Measurements from ENCODE around the gene TUBGCP4. TPM values are rescaled to one million over a fixed set of nuclear protein-coding genes. Genes with fewer than 3 reads are reported as not detected.
"Not testable (repeated sequence)": the region's sequence is repeated elsewhere in the genome, so short reads cannot be mapped to it uniquely, and the experiment has no call there.

TUBGCP4 gene
- total RNA-seq, 2 donors from 2014 or later = 13.5 to 13.8 TPM

- Histone ChIP-seq H3K4me3 (no peak overlapping the region), H3K36me3 (peaks cover 0 to 8% of the 10 kb centered on the region in 2 donors), H3K4me1 (replicated peaks) (no peaks in the 10 kb centered on the region), H3K9me3 (no peaks in the 10 kb centered on the region), H3K27ac (no peak overlapping the region), H3K27me3 (replicated peaks; ENCODE audit: insufficient read depth) (no peaks in the 10 kb centered on the region)
- DNase-seq (ENCODE audit: low spot score) = no peak
- intact Hi-C loops (cut with DNase I) = no loop called here
- 63% methylated on average over 4 of the region's 4 CpGs for WGBS
- TF ChIP-seq POLR2A (IDR thresholded peaks at IDR 0.05) (no peak), POLR2AphosphoS5 (IDR thresholded peaks at IDR 0.05) (no peak), CTCF (IDR thresholded peaks at IDR 0.05) (no peak)
Observed at GRCh38 chr15:43382310-43382709, 11.4 kb downstream of the TUBGCP4 start.

- Histone ChIP-seq H3K36me3 (peaks cover 0 to 12% of the 10 kb centered on the region in 2 donors), H3K27ac (no peak overlapping the region), H3K9me3 (no peaks in the 10 kb centered on the region), H3K4me3 (no peak overlapping the region), H3K4me1 (replicated peaks) (no peaks in the 10 kb centered on the region), H3K27me3 (replicated peaks; ENCODE audit: insufficient read depth) (no peaks in the 10 kb centered on the region)
- intact Hi-C loops (cut with DNase I) = no loop called here
- TF ChIP-seq POLR2A (IDR thresholded peaks at IDR 0.05) (no peak), POLR2AphosphoS5 (IDR thresholded peaks at IDR 0.05) (no peak), CTCF (IDR thresholded peaks at IDR 0.05) (no peak)
- no peak for DNase-seq (ENCODE audit: low spot score)
- 49% methylated on average over 2 of the region's 2 CpGs for WGBS
Observed at GRCh38 chr15:43383070-43383469, 12.2 kb downstream of the TUBGCP4 start.

- 96% methylated on average over 8 of the region's 8 CpGs for WGBS
- Histone ChIP-seq H3K27me3 (replicated peaks; ENCODE audit: insufficient read depth) (no peaks in the 10 kb centered on the region), H3K9me3 (no peaks in the 10 kb centered on the region), H3K4me3 (no peak overlapping the region), H3K4me1 (replicated peaks) (no peaks in the 10 kb centered on the region), H3K27ac (no peak overlapping the region), H3K36me3 (peaks cover 4 to 7% of the 10 kb centered on the region in 2 donors)
- no peak for DNase-seq (ENCODE audit: low spot score)
- TF ChIP-seq POLR2A (IDR thresholded peaks at IDR 0.05) (no peak), CTCF (IDR thresholded peaks at IDR 0.05) (no peak), POLR2AphosphoS5 (IDR thresholded peaks at IDR 0.05) (no peak)
- intact Hi-C loops (cut with DNase I) = loop anchor here (5.0 kb wide), 1 partner anchor 68 kb away; no protein-coding TSS in a partner anchor
Observed at GRCh38 chr15:43390723-43391122, 19.8 kb downstream of the TUBGCP4 start.

GRCh38 chr15:43393592-43393991 is 22.7 kb downstream of the TUBGCP4 start:
- not testable (repeated sequence) for H3K36me3 ChIP-seq; H3K27me3 ChIP-seq (replicated peaks; ENCODE audit: insufficient read depth); H3K4me3 ChIP-seq; DNase-seq (ENCODE audit: low spot score); H3K4me1 ChIP-seq (replicated peaks); H3K9me3 ChIP-seq; H3K27ac ChIP-seq
- over 99% methylated on average over 6 of the region's 6 CpGs for WGBS
- intact Hi-C loops (cut with DNase I) = loop anchor here (5.0 kb wide), 1 partner anchor 71 kb away; no protein-coding TSS in a partner anchor

GRCh38 chr15:43402255-43402654 is 31.4 kb downstream of the TUBGCP4 start:
- H3K36me3 ChIP-seq = peaks cover 0 to 9% of the 10 kb centered on the region in 2 donors
- TF ChIP-seq CTCF (IDR thresholded peaks at IDR 0.05) (no peak), POLR2AphosphoS5 (IDR thresholded peaks at IDR 0.05) (no peak), POLR2A (IDR thresholded peaks at IDR 0.05) (no peak)
- no peak overlapping the region for H3K4me3 ChIP-seq
- H3K9me3 ChIP-seq = no peaks in the 10 kb centered on the region
- intact Hi-C loops (cut with DNase I) = no loop called here
- no peak overlapping the region for H3K27ac ChIP-seq
- H3K27me3 ChIP-seq (replicated peaks; ENCODE audit: insufficient read depth) = no peaks in the 10 kb centered on the region
- DNase-seq (ENCODE audit: low spot score) = no peak
- H3K4me1 ChIP-seq (replicated peaks) = no peaks in the 10 kb centered on the region
- 88% methylated on average over 3 of the region's 3 CpGs for WGBS
